GM12874 (cell line): ENCODE data around the gene NUCKS1.

ENCODE experiments used
- TF ChIP-seq, protein P1 (sequence below): IDR thresholded peaks from 2 replicates; pipeline ENCODE4 v1.5.1; 2011; ENCODE audit warnings: low read depth, mild to moderate bottlenecking, control low read depth, low read length, moderate library complexity; ENCODE audit not compliant: insufficient read depth

The NUCKS1 gene

GRCh38 chr1:205767248-205767647 is 17.3 kb upstream of the NUCKS1 start:
- TF ChIP-seq, protein P1, sequence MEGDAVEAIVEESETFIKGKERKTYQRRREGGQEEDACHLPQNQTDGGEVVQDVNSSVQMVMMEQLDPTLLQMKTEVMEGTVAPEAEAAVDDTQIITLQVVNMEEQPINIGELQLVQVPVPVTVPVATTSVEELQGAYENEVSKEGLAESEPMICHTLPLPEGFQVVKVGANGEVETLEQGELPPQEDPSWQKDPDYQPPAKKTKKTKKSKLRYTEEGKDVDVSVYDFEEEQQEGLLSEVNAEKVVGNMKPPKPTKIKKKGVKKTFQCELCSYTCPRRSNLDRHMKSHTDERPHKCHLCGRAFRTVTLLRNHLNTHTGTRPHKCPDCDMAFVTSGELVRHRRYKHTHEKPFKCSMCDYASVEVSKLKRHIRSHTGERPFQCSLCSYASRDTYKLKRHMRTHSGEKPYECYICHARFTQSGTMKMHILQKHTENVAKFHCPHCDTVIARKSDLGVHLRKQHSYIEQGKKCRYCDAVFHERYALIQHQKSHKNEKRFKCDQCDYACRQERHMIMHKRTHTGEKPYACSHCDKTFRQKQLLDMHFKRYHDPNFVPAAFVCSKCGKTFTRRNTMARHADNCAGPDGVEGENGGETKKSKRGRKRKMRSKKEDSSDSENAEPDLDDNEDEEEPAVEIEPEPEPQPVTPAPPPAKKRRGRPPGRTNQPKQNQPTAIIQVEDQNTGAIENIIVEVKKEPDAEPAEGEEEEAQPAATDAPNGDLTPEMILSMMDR = no peak

GRCh38 chr1:205766570-205766969 is 16.6 kb upstream of the NUCKS1 start:
- TF ChIP-seq, protein P1 = no peak

GRCh38 chr1:205766038-205766437 is 16.1 kb upstream of the NUCKS1 start:
- TF ChIP-seq, protein P1 = no peak

DNA sequence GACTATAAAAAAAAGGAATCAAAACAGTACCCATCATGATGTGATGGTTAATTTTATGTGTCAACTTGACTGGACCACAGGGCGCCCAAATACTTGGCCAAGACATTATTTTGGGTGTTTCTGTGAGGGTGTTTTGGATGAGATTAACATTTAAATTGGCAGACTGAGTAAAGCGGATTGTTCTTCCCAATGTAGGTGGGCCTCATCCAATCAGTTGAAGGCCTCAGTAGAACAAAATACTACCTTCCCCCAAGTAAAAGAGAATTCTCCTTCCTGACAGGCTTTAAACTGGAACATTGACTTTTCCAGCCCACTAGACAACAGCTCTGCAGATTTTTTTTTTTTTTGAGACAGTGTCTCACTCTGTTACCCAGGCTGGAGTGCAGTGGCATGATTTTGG is 14.6 kb upstream of the NUCKS1 start:
- TF ChIP-seq, protein P1 = no peak

DNA sequence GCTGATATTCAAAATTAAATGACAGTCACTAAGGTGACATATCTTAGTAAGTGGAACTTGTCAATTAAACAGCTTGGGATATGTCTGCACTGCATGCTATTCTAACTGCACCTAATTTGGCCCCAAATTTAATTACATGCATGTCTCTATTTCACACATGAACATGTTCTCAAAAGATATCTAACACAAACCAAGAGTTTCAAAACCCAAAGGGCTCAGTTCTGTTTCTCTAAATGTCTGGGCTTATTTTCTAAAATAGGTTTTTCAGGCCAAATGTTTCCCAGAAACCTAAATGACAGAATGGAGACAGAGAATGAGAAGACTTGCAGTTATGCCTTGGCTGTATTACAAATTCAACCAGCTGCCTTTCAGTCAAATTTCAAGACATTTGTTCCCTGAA is 14.0 kb upstream of the NUCKS1 start:
- TF ChIP-seq, protein P1 = no peak

- TF ChIP-seq, protein P1 = no peak
These were observed 10.6 kb upstream of the NUCKS1 start for GRCh38 chr1:205760606-205761005.

- TF ChIP-seq, protein P1 = no peak
These were observed 6.6 kb upstream of the NUCKS1 start for GRCh38 chr1:205756552-205756951.

DNA sequence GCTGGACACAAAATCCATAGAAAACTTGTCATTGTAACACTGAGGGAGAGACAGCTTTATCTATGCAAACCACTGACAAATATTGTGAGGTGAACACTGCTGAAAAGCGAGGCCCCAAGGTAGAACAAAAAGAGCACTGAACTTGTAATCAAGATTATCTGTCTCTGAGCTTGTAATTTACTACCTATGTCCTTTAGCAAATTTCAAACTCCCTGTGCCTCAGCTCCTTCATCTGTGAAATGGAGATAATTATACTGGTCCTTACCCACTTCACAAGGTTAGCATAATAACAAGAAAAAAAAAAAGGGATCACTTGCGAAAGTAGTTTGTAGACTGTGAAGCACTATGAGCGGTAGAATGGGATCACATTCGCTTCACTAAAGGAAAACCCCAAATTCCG is 4.9 kb upstream of the NUCKS1 start:
- TF ChIP-seq, protein P1 = no peak
